Fibroblast of the aortic adventitia (primary cell): ENCODE data around the gene ADD1. TPM values are rescaled to one million over a fixed set of nuclear protein-coding genes. Genes with fewer than 3 reads are reported as not detected.

Experiments
- DNase-seq: peaks from one replicate; pipeline ENCODE4 v3.0.0-alpha.2; 2010; ENCODE audit warnings: low read depth
- H3K4me3 ChIP-seq: 2 replicates; pipeline ENCODE4 v1.5.1; 2011; ENCODE audit warnings: low read depth, mild to moderate bottlenecking, control low read depth, low read length, moderate library complexity
- CTCF ChIP-seq: IDR thresholded peaks from 2 replicates; pipeline ENCODE4 v1.5.1; 2011; ENCODE audit warnings: mild to moderate bottlenecking, low read length, control low read depth, inconsistent platforms; ENCODE audit not compliant: insufficient read depth
- total RNA-seq: library from RNA; depleted of rRNA; stranded (reverse); fragments of >200 nt; gene quantifications from 2 replicates; pipeline ENCODE4 v1.2.3, GENCODE V29; 2012; ENCODE audit warnings: low replicate concordance

ADD1 gene
- total RNA-seq, 1 donor, result 168 TPM

GRCh38 chr4:2923668-2924173 is 80.1 kb downstream of the ADD1 start:
- no peak overlapping the region for H3K4me3 ChIP-seq
- no peak for DNase-seq
- no peak for TF ChIP-seq CTCF

- H3K4me3 ChIP-seq, result no peak overlapping the region
- no peak for TF ChIP-seq CTCF
Observed at GRCh38 chr4:2924286-2924685, 80.6 kb downstream of the ADD1 start.

GRCh38 chr4:2924765-2925301 is 81.2 kb downstream of the ADD1 start:
- no peak for TF ChIP-seq CTCF
- H3K4me3 ChIP-seq, result no peak overlapping the region
- DNase-seq, result no peak

More at GRCh38 chr4:2924286-2924685, 80.6 kb downstream of the ADD1 start:
- DNase-seq, result no peak

GRCh38 chr4:2925496-2925895 is 81.9 kb downstream of the ADD1 start:
- no peak overlapping the region for H3K4me3 ChIP-seq
- no peak for TF ChIP-seq CTCF
- no peak for DNase-seq

GRCh38 chr4:2925931-2926860 is 82.6 kb downstream of the ADD1 start:
- no peak for TF ChIP-seq CTCF
- DNase-seq, result no peak
- H3K4me3 ChIP-seq, result no peak overlapping the region

- no peak for DNase-seq
- no peak overlapping the region for H3K4me3 ChIP-seq
- TF ChIP-seq CTCF, result no peak
Observed at GRCh38 chr4:2927016-2927695, 83.5 kb downstream of the ADD1 start.
